Activated CD8-positive, alpha-beta T cell treated with anti-CD3 and anti-CD28 coated beads for 36 hours (primary cell): ENCODE measurements around the gene GALNT16. TPM values are rescaled to one million over a fixed set of nuclear protein-coding genes. Genes with fewer than 3 reads are reported as not detected.
"Not testable (repeated sequence)": the region's sequence is repeated elsewhere in the genome, so short reads cannot be mapped to it uniquely, and the experiment has no call there.

Experiments
- ATAC-seq: fragments of 200-7000 bp; cut with Tn5 transposase; one replicate; pipeline ENCODE4 v1.10.0; 2021; ENCODE audit warnings: mild to moderate bottlenecking, moderate library complexity
- CTCF ChIA-PET: fragments of 350-600 bp; sonication (Branson Sonifier 250); formaldehyde crosslinking; loops from one replicate; lab custom pipeline; 2021; ENCODE audit warnings: antibody characterized with exemption; lab: Charles Lee
- POLR2A ChIA-PET: fragments of 350-600 bp; sonication (Branson Sonifier 250); formaldehyde crosslinking; loops from one replicate; lab custom pipeline; 2021; ENCODE audit warnings: antibody characterized with exemption; lab: Charles Lee
- DNase-seq: peaks from one replicate; pipeline ENCODE4 v3.0.0-alpha.2; 2020
- H3K27ac Mint-ChIP-seq: one replicate; pipeline ENCODE4 v1.8.0; 2021; ENCODE audit warnings: mild to moderate bottlenecking, mixed read lengths
- H3K27me3 Mint-ChIP-seq: one replicate; pipeline ENCODE4 v1.8.0; 2021; ENCODE audit warnings: mixed read lengths
- H3K36me3 Mint-ChIP-seq: one replicate; pipeline ENCODE4 v1.8.0; 2021; ENCODE audit warnings: low read depth, mixed read lengths
- H3K4me1 Mint-ChIP-seq: one replicate; pipeline ENCODE4 v1.8.0; 2021; ENCODE audit warnings: low read depth, mixed read lengths
- H3K4me3 Mint-ChIP-seq: one replicate; pipeline ENCODE4 v1.8.0; 2021; ENCODE audit warnings: mild to moderate bottlenecking, moderate library complexity, mixed read lengths
- H3K9me3 Mint-ChIP-seq: one replicate; pipeline ENCODE4 v1.8.0; 2021; ENCODE audit warnings: mixed read lengths
- CTCF ChIP-seq: fragments of 200-600 bp; IDR thresholded peaks from one replicate; pipeline ENCODE4 v1.8.0; 2022; ENCODE audit warnings: antibody characterized with exemption, mild to moderate bottlenecking
- intact Hi-C: fragments of 100-400 bp; cut with micrococcal nuclease; formaldehyde crosslinking; loops from one replicate; pipeline ENCODE4 v1.10.0; 2022
- total RNA-seq, 2 experiments: library from RNA; stranded (reverse); gene quantifications; one replicate each; pipeline ENCODE4 v1.2.3, GENCODE V29; 2021

Gene GALNT16
- total RNA-seq, 2 experiments from 2014 or later, result not detected

DNA sequence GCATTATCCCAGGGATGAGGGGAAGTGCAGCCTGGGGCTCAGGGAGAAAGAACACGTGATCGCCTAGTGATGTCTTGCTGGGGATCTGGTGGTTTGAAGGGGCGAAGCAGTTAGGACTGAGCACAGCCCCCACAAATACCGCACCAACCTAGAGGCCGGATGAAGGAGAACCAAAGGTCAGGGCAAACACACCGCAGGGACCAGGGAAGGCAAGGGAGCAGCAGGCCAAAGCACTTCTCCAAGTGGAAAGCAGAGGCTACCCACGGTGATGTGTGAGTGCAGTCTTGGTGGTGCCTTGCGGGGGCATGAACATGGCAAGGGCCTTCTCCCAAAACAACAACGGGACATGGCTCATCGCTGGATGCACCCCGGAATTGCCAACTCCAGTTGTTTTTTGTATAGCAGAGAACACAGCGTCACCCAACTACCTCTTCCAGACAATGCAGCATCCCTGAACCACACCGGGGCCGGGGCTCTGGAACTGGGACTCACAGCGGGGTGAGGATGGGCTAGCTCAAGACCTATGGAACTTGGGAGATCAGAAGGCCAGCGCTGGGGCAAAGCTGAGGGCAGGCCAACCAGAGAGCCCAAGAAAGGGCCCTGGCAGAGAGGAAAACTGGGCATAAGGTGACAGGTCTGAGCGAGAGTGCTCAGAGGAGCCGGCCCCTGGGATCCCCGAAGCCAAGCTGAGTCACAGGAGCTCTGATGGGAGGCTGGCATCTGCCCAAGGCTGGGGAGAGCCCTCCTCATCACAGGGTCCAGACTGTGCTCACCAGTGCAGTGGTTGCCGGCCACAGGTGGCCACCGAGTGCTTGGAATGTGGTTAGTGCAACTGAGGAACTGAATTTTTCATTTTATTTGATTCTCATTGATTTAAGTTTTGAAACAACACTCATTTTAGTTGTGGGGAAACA, 11.1 kb downstream of the GALNT16 start:
- ChIA-PET CTCF (no interaction called here), POLR2A (no interaction called here)
- H3K27me3 Mint-ChIP-seq, result peaks cover 2% of the 10 kb centered on the region
- TF ChIP-seq CTCF, result no peak
- intact Hi-C loops, result no loop called here
- H3K36me3 Mint-ChIP-seq, result no peaks in the 10 kb centered on the region
- no peaks in the 10 kb centered on the region for H3K4me1 Mint-ChIP-seq
- DNase-seq (no peak), ATAC-seq (no peak)
- no peak overlapping the region for H3K4me3 Mint-ChIP-seq
- H3K27ac Mint-ChIP-seq, result no peak overlapping the region
- H3K9me3 Mint-ChIP-seq, result peaks cover 2% of the 10 kb centered on the region

DNA sequence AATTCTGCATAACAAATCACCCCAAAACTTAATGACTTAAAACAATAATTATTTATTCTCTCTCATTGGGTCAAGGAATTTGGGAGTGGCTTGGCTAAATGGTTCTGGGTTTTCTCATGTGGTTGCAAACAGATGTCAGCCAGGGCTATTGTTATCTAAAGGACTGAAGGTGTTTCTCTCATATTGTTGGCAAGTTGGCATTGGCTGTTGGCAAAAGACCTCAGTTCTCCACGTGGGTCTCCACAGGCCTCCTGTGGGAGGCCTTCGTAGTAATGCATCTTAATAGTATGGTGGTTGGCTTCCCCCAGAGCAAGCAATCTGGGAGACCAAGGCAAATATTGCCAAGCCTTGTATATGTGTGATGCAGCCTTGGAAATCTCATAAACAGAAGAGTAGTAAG, 14.4 kb downstream of the GALNT16 start:
- ChIA-PET POLR2A (no interaction called here), CTCF (interaction anchor here (2.3 kb wide), 1 partner anchor 32 kb away, joined by 10 read pairs; no protein-coding TSS in a partner anchor)
- DNase-seq (no peak), ATAC-seq (no peak)
- Mint-ChIP-seq H3K27me3 (peaks cover 2% of the 10 kb centered on the region), H3K4me3 (no peak overlapping the region), H3K9me3 (peaks cover 5% of the 10 kb centered on the region), H3K36me3 (no peaks in the 10 kb centered on the region), H3K27ac (no peak overlapping the region), H3K4me1 (no peaks in the 10 kb centered on the region)
- intact Hi-C loops, result no loop called here
- no peak for TF ChIP-seq CTCF

- no peaks in the 10 kb centered on the region for H3K4me1 Mint-ChIP-seq
- ATAC-seq (no peak), DNase-seq (no peak)
- H3K4me3 Mint-ChIP-seq, result no peak overlapping the region
- POLR2A ChIA-PET, result no interaction called here
- intact Hi-C loops, result no loop called here
- H3K27me3 Mint-ChIP-seq, result peaks cover 2% of the 10 kb centered on the region
- CTCF ChIA-PET, result interaction anchor here (2.3 kb wide), 1 partner anchor 33 kb away, joined by 10 read pairs; no protein-coding TSS in a partner anchor
- H3K9me3 Mint-ChIP-seq, result peaks cover 5% of the 10 kb centered on the region
- H3K36me3 Mint-ChIP-seq, result no peaks in the 10 kb centered on the region
- no peak overlapping the region for H3K27ac Mint-ChIP-seq
- TF ChIP-seq CTCF, result no peak
These were observed 15.4 kb downstream of the GALNT16 start for GRCh38 chr14:69275331-69275730.

DNA sequence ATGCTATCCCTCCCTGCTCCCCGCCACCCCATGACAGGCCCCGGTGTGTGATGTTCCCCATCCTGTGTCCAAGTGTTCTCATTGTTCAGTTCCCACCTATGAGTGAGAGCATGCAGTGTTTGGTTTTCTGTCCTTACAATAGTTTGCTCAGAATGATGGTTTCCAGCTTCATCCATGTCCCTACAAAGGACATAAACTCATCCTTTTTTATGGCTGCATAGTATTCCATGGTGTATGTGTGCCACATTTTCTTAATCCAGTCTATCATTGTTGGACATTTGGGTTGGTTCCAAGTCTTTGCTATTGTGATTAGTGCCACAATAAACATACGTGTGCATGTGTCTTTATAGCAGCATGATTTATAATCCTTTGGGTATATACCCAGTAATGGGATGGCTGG, 17.4 kb downstream of the GALNT16 start:
- H3K36me3 Mint-ChIP-seq, intact Hi-C loops, H3K4me1 Mint-ChIP-seq, H3K27me3 Mint-ChIP-seq, CTCF ChIA-PET, POLR2A ChIA-PET, H3K27ac Mint-ChIP-seq, ATAC-seq, H3K4me3 Mint-ChIP-seq, H3K9me3 Mint-ChIP-seq, DNase-seq: not testable (repeated sequence)

- no peaks in the 10 kb centered on the region for H3K36me3 Mint-ChIP-seq
- peaks cover 3% of the 10 kb centered on the region for H3K27me3 Mint-ChIP-seq
- CTCF ChIA-PET, result interaction anchor here (1.7 kb wide), 1 partner anchor 38 kb away, joined by 7 read pairs; no protein-coding TSS in a partner anchor
These were observed 20.9 kb downstream of the GALNT16 start for GRCh38 chr14:69280746-69281291.

More at GRCh38 chr14:69280746-69281291, 20.9 kb downstream of the GALNT16 start:
- no peak overlapping the region for H3K4me3 Mint-ChIP-seq
- no peak for TF ChIP-seq CTCF
- intact Hi-C loops, result no loop called here
- H3K4me1 Mint-ChIP-seq, result no peaks in the 10 kb centered on the region
- DNase-seq (no peak), ATAC-seq (no peak)
- peaks cover 5% of the 10 kb centered on the region for H3K9me3 Mint-ChIP-seq
- POLR2A ChIA-PET, result no interaction called here
- H3K27ac Mint-ChIP-seq, result no peak overlapping the region
